HepG2 (cell line): ENCODE measurements around the gene PIGK. TPM values are rescaled to one million over a fixed set of nuclear protein-coding genes. Genes with fewer than 3 reads are reported as not detected.

Experiments
- ASH2L ChIP-seq: fragments of 300-600, 200-600 bp; sonication (generic); IDR thresholded peaks from 2 replicates; pipeline ENCODE4 v1.7.0; 2017; ENCODE audit warnings: low read depth, mild to moderate bottlenecking, moderate library complexity, mixed read lengths, low read length; ENCODE audit not compliant: insufficient read length
- EZH2 ChIP-seq: conservative IDR thresholded peaks from 2 replicates; pipeline ENCODE4 v1.6.1; 2012; ENCODE audit warnings: mild to moderate bottlenecking, low read depth, low read length, moderate library complexity
- FOXJ3 ChIP-seq: sonication (generic); formaldehyde crosslinking; IDR thresholded peaks from 2 replicates; pipeline ENCODE4 v1.4.0; 2020; ENCODE audit warnings: missing genetic modification reagents, mild to moderate bottlenecking, borderline replicate concordance
- HDAC1 ChIP-seq: sonication (generic); formaldehyde crosslinking; IDR thresholded peaks from 2 replicates; pipeline ENCODE4 v1.5.1; 2020; ENCODE audit warnings: mild to moderate bottlenecking, missing genetic modification reagents
- HNF4A ChIP-seq: sonication (generic); formaldehyde crosslinking; IDR thresholded peaks from 2 replicates; pipeline ENCODE4 v1.4.0; 2020; ENCODE audit warnings: missing genetic modification reagents
- HOXD1 ChIP-seq: sonication (generic); formaldehyde crosslinking; IDR thresholded peaks from 2 replicates; pipeline ENCODE4 v1.5.0; 2020; ENCODE audit warnings: missing genetic modification reagents
- IRF2 ChIP-seq: IDR thresholded peaks from 2 replicates; pipeline ENCODE4 v1.6.1; 2018; ENCODE audit warnings: missing genetic modification reagents, missing compliant biosample characterization
- KAT7 ChIP-seq: IDR thresholded peaks from 2 replicates; pipeline ENCODE4 v1.6.1; 2018; ENCODE audit warnings: borderline replicate concordance, missing compliant biosample characterization
- NFIC ChIP-seq: IDR thresholded peaks from 2 replicates; pipeline ENCODE4 v1.6.1; 2012; ENCODE audit warnings: mild to moderate bottlenecking, low read length, inconsistent platforms
- PHF20 ChIP-seq: sonication (generic); formaldehyde crosslinking; IDR thresholded peaks from 2 replicates; pipeline ENCODE4 v1.5.0; 2020; ENCODE audit warnings: mild to moderate bottlenecking, missing genetic modification reagents
- PHF8 ChIP-seq: sonication (generic); formaldehyde crosslinking; IDR thresholded peaks from 2 replicates; pipeline ENCODE4 v1.5.0; 2020; ENCODE audit warnings: missing genetic modification reagents
- POLR2A ChIP-seq, 2 experiments: IDR thresholded peaks; 2 replicates each; pipeline ENCODE4 v1.6.1; 2011; ENCODE audit warnings: low read depth in 2 of 2, low read length in 2 of 2, mild to moderate bottlenecking in 1 of 2, moderate library complexity in 1 of 2; ENCODE audit not compliant: insufficient read depth in 1 of 2
- POLR2AphosphoS5 ChIP-seq: IDR thresholded peaks from 2 replicates; pipeline ENCODE4 v1.6.1; 2012; ENCODE audit warnings: low read depth, low read length
- POLR2G ChIP-seq: fragments of 200-400 bp; formaldehyde crosslinking; IDR thresholded peaks from 2 replicates; pipeline ENCODE4 v1.6.1; 2018; ENCODE audit warnings: mild to moderate bottlenecking, low read depth, low read length, moderate library complexity
- SNAI1 ChIP-seq: sonication (generic); formaldehyde crosslinking; IDR thresholded peaks from 2 replicates; pipeline ENCODE4 v1.5.0; 2020; ENCODE audit warnings: mild to moderate bottlenecking, missing genetic modification reagents, borderline replicate concordance
- SSRP1 ChIP-seq: IDR thresholded peaks from 2 replicates; pipeline ENCODE4 v1.6.1; 2016; ENCODE audit warnings: control low read depth
- TAF1 ChIP-seq: sonication (generic); formaldehyde crosslinking; IDR thresholded peaks from 2 replicates; pipeline ENCODE4 v1.4.0; 2020; ENCODE audit warnings: missing genetic modification reagents
- TBX3 ChIP-seq: fragments of 450-650 bp; IDR thresholded peaks from 2 replicates; pipeline ENCODE4 v1.6.1; 2017; ENCODE audit warnings: antibody characterized with exemption, mild to moderate bottlenecking, inconsistent platforms, borderline replicate concordance
- TCF12 ChIP-seq, 2 experiments: fragments of 450-650 bp in 1 of 2; sonication (generic) in 1 of 2; formaldehyde crosslinking in 1 of 2; IDR thresholded peaks; 2 replicates each; pipeline versions ENCODE4 v1.6.1 to v1.8.0; 2017 to 2022; ENCODE audit warnings: antibody characterized with exemption in 1 of 2, mild to moderate bottlenecking in 1 of 2, missing genetic modification reagents in 1 of 2, moderate library complexity in 1 of 2
- TGIF2 ChIP-seq: IDR thresholded peaks from 2 replicates; pipeline ENCODE4 v1.6.1; 2016; ENCODE audit warnings: control low read depth, missing compliant biosample characterization
- TOPORS ChIP-seq: sonication (generic); formaldehyde crosslinking; IDR thresholded peaks from 2 replicates; pipeline ENCODE4 v1.8.0; 2023; ENCODE audit warnings: mild to moderate bottlenecking, missing genetic modification reagents
- ZBTB20 ChIP-seq: sonication (generic); formaldehyde crosslinking; IDR thresholded peaks from 2 replicates; pipeline ENCODE4 v1.8.1; 2023; ENCODE audit warnings: missing genetic modification reagents, low read depth, mild to moderate bottlenecking, borderline replicate concordance
- ZNF230 ChIP-seq: sonication (generic); formaldehyde crosslinking; IDR thresholded peaks from 2 replicates; pipeline ENCODE4 v1.4.0; 2020; ENCODE audit warnings: mild to moderate bottlenecking, missing genetic modification reagents
- ZNF282 ChIP-seq: fragments of 450-650 bp; IDR thresholded peaks from 2 replicates; pipeline ENCODE4 v1.6.1; 2018; ENCODE audit not compliant: partially characterized antibody
- ZNF30 ChIP-seq: sonication (generic); formaldehyde crosslinking; IDR thresholded peaks from 2 replicates; pipeline ENCODE4 v1.5.0; 2020; ENCODE audit warnings: mild to moderate bottlenecking, missing genetic modification reagents
- ZNF441 ChIP-seq: sonication (generic); formaldehyde crosslinking; IDR thresholded peaks from 2 replicates; pipeline ENCODE4 v1.7.0; 2021; ENCODE audit warnings: missing genetic modification reagents, borderline replicate concordance
- ZNF501 ChIP-seq: sonication (generic); formaldehyde crosslinking; IDR thresholded peaks from 2 replicates; pipeline ENCODE4 v1.5.1; 2020; ENCODE audit warnings: mild to moderate bottlenecking, moderate library complexity, missing genetic modification reagents
- ZNF839 ChIP-seq: sonication (generic); formaldehyde crosslinking; IDR thresholded peaks from 2 replicates; pipeline ENCODE4 v1.4.0; 2020; ENCODE audit warnings: missing genetic modification reagents, mild to moderate bottlenecking, borderline replicate concordance
- polyA plus RNA-seq, 8 experiments: library from polyadenylated mRNA; depleted of rRNA in 3 of 8; stranded (reverse) in 7 of 8; unstranded in 1 of 8; fragments of >200 nt; fragmentation: Illumina TruSeq in 4 of 8; extraction: Trizol in 4 of 8; gene quantifications; 2 replicates each; pipeline versions ENCODE4 v1.2.1 to v1.2.3, GENCODE V29; 2011 to 2016; ENCODE audit warnings: low read depth in 4 of 8, missing spikeins in 1 of 8, mixed read lengths in 1 of 8; ENCODE audit not compliant: insufficient read depth in 1 of 8
- total RNA-seq, 5 experiments: library from RNA; depleted of rRNA; stranded (reverse); fragments of >200 nt; fragmentation: Illumina TruSeq; extraction: Trizol; gene quantifications; 2 replicates each; pipeline ENCODE4 v1.2.3, GENCODE V29; 2016; ENCODE audit warnings: low read depth in 1 of 5
- TF ChIP-seq, protein P1 (sequence below): IDR thresholded peaks from 2 replicates; pipeline ENCODE4 v1.6.1; 2018; ENCODE audit warnings: missing genetic modification reagents
- TF ChIP-seq, protein P2 (sequence below): IDR thresholded peaks from 2 replicates; pipeline ENCODE4 v1.6.1; 2016; ENCODE audit warnings: low read depth, borderline replicate concordance
- TF ChIP-seq, protein P3 (sequence below): IDR thresholded peaks from 2 replicates; pipeline ENCODE4 v1.6.1; 2016; ENCODE audit warnings: mild to moderate bottlenecking

The PIGK gene
- total and polyA plus RNA-seq, 2 of the 13 experiments (the other 11 are each of a cell fraction or from before 2014, with no cell fraction given): 14.7 to 38.5 TPM

DNA sequence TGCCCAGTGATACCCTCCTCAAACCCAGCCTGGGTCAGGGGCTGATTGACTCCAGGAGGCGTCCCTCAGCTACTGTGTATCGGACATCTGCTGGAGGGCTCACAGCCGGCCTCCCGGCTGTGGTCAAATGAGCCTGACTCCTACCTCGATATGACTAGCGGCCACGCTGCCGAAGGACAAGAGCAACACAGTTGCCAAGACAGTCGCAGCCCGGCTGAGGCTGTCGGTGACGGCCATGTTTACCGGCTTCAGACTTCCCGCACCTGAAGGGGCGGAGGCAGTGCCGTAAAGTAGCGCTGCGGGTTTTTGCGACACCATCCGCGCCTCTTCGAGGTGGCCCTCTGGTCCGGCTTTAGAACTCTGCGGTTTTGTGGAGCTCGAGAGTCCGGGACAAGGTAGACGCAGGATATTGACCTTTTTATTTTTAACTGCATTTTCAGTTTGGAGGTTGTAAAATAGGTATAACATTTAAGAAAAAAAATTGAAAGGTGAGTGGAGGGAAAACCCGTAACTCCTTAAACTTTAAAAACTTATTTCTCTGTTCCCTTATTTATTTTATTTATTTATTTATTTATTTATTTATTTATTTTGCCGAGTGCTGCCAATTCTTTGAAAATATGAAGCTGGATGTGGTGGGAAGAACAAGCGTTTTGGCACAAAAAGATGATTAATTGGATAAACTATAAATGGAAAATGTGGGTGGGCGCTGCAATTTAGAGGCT is at the start of gene PIGK (continued):
- TF ChIP-seq EZH2 (no peak), PHF8 (CRISPR knock-in tag) (peak; percentile 74), NFIC (0 out of 2 replicates have a peak, but pooled peaks have one; percentile 39), POLR2AphosphoS5 (peak; percentile 85), KAT7 (CRISPR knock-in tag) (peak; percentile 69; the same call in 1 of the 2 replicates), HNF4A (CRISPR knock-in tag) (no peak), ZBTB20 (no peak), ZNF30 (CRISPR knock-in tag) (no peak), TOPORS (peak; percentile 80; the same call in 1 of the 2 replicates), SNAI1 (CRISPR knock-in tag) (no peak), POLR2G (peak; percentile 90), IRF2 (CRISPR knock-in tag) (no peak), ZNF230 (CRISPR knock-in tag) (0 out of 2 replicates have a peak, but pooled peaks have one; percentile 70), SSRP1 (no peak), PHF20 (CRISPR knock-in tag) (peak; percentile 89), TAF1 (CRISPR knock-in tag) (peak; percentile 84), ASH2L (peak; percentile 84), TGIF2 (CRISPR knock-in tag) (peak; percentile 80; the same call in 1 of the 2 replicates), ZNF839 (CRISPR knock-in tag) (no peak), POLR2A (IDR thresholded peaks at IDR 0.05; ENCODE audit: insufficient read depth in 1 of 2, low read depth in 2 of 2, low read length in 2 of 2) (peak; percentile 67 to 73; a peak in 3 of 4 replicates), HOXD1 (CRISPR knock-in tag) (0 out of 2 replicates have a peak, but pooled peaks have one; percentile 45), HDAC1 (CRISPR knock-in tag) (peak; percentile 95), ZNF501 (0 out of 2 replicates have a peak, but pooled peaks have one; percentile 6), TBX3 (no peak), TCF12 (IDR thresholded peaks at IDR 0.05) (no peak), TCF12 (CRISPR knock-in tag; IDR thresholded peaks at IDR 0.05) (no peak), ZNF282 (no peak), ZNF441 (peak; percentile 97), FOXJ3 (peak; percentile 79; the same call in 1 of the 2 replicates)
- TF ChIP-seq, protein P1, sequence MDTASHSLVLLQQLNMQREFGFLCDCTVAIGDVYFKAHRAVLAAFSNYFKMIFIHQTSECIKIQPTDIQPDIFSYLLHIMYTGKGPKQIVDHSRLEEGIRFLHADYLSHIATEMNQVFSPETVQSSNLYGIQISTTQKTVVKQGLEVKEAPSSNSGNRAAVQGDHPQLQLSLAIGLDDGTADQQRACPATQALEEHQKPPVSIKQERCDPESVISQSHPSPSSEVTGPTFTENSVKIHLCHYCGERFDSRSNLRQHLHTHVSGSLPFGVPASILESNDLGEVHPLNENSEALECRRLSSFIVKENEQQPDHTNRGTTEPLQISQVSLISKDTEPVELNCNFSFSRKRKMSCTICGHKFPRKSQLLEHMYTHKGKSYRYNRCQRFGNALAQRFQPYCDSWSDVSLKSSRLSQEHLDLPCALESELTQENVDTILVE (CRISPR knock-in tag): peak; percentile 41; the same call in 1 of the 2 replicates
- TF ChIP-seq, protein P2, sequence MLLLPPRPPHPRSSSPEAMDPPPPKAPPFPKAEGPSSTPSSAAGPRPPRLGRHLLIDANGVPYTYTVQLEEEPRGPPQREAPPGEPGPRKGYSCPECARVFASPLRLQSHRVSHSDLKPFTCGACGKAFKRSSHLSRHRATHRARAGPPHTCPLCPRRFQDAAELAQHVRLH: no peak
- TF ChIP-seq, protein P3, sequence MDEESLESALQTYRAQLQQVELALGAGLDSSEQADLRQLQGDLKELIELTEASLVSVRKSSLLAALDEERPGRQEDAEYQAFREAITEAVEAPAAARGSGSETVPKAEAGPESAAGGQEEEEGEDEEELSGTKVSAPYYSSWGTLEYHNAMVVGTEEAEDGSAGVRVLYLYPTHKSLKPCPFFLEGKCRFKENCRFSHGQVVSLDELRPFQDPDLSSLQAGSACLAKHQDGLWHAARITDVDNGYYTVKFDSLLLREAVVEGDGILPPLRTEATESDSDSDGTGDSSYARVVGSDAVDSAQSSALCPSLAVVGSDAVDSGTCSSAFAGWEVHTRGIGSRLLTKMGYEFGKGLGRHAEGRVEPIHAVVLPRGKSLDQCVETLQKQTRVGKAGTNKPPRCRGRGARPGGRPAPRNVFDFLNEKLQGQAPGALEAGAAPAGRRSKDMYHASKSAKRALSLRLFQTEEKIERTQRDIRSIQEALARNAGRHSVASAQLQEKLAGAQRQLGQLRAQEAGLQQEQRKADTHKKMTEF (CRISPR knock-in tag): peak; percentile 53; the same call in 1 of the 2 replicates
